ENCODE data around the gene MTAP.
"Not testable (repeated sequence)": the region's sequence is repeated elsewhere in the genome, so short reads cannot be mapped to it uniquely, and the experiment has no call there.

The MTAP gene

DNA sequence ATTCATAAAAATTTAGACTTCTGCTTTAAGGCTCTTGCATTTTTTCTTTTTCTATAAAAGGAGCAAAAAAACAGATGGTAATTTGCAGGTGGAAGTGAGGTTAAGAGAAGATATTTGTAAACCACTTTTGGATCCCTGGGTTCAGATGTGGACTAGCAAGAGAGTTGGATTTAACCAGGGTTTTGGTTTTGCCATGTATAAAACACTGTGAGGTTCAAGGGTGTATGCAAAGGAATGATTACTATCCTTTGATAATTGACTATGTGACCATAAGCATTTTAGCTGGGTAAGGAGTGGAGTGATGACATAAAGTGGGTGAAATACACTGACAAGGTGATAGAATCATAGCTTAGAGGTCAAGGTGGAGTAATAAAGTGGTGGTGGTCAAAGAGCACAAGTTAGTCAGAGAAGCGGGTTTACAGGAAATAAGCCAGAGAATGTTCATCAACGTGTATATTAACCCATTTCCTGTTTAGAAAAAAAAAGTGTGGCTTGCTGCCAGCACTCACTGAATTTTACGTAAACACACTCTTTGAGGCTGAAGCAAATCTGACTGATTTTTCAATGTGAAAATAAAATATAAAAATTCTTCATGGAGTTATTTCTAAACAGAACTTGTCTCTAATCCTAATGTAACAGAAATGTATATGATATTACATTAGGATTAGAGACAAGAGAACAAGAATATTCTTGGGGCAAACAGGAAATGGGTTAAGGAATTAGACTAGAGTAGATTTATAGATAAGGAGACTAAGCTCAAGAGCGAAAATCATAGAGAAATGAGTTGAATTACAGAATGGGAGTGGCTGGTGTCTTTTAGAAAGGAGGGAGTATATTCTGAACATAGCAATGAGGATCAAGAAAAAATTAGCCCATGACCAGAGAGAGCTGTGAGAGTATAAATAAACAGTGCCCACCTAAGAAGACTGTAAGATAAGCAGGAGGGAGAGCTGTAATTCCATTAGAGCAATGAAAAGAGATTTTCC lies 117.2 kb downstream of the MTAP start:
- peak in 1 of 2 donors; percentile 0 for DNase-seq (ENCODE audit: low read depth in 2 of 2)

GRCh38 chr9:21923694-21924093 lies 121.3 kb downstream of the MTAP start:
- DNase-seq (ENCODE audit: low read depth in 2 of 2): no peak

DNA sequence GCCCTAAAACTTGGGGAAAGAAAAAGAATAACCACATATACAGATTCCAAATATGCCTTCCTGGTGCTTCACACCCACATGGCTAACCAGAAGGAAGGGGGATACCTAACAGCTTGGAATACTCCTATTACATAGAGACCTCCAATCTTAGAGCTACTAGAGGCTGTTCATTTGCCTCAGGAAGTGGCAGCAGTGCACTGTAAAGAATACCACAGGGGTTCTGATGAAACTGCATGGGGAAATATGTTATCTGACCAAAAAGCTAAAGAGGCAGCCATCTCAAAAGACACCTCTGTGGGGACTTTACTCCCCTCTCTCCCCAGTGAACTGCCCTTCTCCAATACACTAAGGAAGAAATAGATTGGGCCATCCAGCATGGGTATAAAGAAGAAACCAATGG lies 125.3 kb downstream of the MTAP start:
- DNase-seq (ENCODE audit: low read depth in 2 of 2): no peak

DNA sequence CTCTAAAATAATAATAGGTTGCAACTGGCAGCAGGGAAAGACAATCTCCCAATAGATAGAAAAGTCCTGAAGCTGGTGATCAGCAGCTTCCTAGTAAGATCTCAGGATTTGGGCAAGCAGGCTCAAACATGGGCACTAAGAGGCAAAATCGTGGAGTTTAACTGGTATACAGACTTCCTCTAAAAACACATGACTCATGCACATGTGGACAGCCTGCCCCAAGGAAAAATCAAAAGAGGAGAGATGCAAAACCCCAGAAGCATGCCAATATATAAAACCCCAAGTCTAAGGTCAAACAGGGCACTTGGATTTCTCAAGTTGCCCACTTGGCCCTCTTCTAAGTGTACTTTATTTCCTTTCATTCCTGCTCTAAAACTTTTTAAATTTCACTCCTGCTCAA lies 129.0 kb downstream of the MTAP start:
- no peak for DNase-seq (ENCODE audit: low read depth in 2 of 2)

- no peak for DNase-seq (ENCODE audit: low read depth in 2 of 2)
Observed at GRCh38 chr9:21933281-21933680, 130.8 kb downstream of the MTAP start.

- no peak for DNase-seq (ENCODE audit: low read depth in 2 of 2)
Observed at GRCh38 chr9:21933865-21934264, 131.4 kb downstream of the MTAP start.

- DNase-seq (ENCODE audit: low read depth in 2 of 2): no peak
Observed at GRCh38 chr9:21935631-21936030, 133.2 kb downstream of the MTAP start.

DNA sequence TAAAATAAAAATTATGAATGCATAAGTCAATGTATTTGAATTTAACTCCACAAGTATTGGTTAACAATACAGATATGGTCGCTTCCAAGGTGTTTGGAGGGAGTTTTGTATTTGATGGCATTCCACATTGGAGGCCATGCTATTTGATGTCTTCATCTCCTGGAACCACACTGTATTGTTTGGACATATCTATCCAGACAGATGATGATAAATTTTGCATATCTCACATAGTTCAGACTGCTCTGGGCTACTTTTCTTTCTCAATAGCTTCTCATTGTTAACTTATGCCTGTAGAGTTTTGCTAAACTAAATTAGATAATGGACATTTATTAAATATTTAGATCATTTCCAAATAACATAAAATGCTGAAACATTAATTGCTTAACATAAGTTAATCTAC lies 133.7 kb downstream of the MTAP start:
- DNase-seq (ENCODE audit: low read depth in 2 of 2): no peak

DNA sequence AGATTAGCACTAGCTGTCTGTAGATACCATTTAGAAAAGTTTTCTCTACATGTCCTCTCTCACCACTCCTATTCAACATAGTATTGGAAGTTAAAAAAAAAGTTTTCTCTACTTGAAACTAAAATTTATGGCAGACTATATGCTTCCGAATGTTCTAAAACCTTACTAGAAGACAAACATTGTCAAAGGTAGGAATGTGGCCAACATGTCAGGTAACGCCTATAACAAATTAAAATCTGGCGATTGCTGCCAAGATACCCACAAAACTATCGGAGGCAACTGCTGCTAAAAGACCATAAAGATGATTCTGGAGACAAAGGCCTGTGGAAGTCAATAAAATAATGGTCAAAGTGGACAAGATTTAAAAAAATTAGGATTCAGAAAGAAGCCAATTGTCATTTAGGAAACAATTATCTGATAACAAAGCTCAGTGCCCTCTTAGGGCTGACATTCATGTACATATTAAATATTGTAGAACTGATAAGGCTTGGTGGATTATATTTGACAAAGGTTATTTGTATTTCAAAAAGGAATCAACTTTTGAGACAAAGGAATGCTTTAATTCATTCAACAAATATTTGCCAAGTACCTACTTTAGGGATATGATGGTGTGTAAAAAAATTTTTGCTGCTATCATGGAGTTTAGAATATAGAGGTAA lies 139.0 kb downstream of the MTAP start:
- no peak for DNase-seq (ENCODE audit: low read depth in 2 of 2)

DNA sequence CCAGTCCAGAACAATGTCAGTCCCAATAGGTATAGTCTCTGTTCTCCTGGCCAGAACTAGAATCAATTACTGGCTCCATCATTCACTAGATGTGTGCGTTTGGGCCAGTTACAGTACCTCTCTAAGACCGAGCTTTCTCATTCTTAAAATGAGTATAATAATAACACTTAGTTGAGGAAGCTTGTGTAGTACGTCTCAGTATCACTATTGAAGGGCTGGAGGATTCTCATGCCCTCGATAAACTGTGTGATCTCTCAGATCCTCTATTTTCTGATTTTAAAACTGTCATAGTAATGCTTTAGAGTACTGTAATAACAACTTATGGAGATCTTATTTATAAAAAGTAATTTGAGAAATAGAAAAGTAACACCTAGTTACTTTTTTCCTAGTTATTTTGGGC lies 141.0 kb downstream of the MTAP start:
- DNase-seq (ENCODE audit: low read depth in 2 of 2): no peak

DNA sequence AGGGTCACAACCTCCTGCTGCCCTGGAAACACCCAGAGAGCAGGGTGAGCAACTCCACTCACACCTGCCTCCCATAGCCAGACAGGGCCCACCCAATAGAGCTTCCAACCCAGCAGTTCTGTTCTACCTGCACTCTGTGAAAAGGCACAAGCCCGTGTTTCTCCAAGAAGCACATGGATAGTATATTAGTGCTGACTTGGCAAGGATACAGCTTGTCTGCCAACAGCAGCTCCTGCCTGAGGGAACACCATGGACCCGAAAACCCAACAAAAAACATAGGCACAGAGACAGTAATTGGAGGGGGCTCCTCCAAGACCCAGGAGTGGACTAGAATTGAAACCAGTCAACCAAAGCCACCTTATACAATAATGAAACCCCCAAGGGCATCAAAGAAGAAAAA lies 143.2 kb downstream of the MTAP start:
- no peak for DNase-seq (ENCODE audit: low read depth in 2 of 2)

GRCh38 chr9:21958833-21959232 lies 156.4 kb downstream of the MTAP start:
- DNase-seq (ENCODE audit: low read depth in 2 of 2): no peak

DNA sequence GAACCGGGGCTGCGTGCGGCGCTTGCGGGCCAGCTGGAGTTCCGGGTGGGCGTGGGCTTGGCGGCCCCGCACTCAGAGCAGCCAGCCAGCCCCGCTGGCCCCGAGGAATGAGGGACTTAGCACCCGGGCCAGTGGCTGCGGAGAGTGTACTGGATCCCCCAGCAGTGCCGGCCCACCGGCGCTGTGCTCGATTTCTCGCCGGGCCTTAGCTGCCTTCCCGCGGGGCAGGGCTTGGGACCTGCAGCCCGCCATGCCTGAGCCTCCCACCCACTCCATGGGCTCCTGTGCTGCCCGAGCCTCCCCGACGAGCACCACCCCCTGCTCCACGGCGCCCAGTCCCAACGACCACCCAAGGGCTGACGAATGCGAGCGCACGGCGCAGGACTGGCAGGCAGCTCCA lies 156.8 kb downstream of the MTAP start:
- not testable (repeated sequence) for DNase-seq (ENCODE audit: low read depth in 2 of 2)

DNA sequence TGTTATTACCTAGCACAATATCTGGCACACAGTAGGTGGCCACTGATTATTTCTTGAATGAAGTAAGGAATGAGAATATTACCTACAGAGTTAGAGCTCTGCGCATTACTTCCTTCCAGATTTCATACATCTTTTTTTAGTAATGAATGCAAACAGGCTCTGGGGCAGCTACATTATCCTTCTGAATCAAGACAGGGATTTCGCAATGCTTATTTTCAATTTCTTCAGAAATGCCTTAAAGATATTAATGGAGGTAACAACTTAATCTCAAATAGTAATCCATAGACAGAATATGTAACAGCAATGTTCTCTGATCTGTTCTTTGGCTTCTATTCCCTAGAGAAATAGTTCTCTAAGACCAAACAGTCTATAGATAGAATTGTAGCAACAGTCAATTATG lies 159.1 kb downstream of the MTAP start:
- no peak for DNase-seq (ENCODE audit: low read depth in 2 of 2)

- peak in 1 of 2 donors; percentile 35 for DNase-seq (ENCODE audit: low read depth in 2 of 2)
Observed at GRCh38 chr9:21964925-21965385, 162.5 kb downstream of the MTAP start.

GRCh38 chr9:21965401-21965951 lies 163.0 kb downstream of the MTAP start:
- DNase-seq (ENCODE audit: low read depth in 2 of 2): peak in 1 of 2 donors; percentile 19

GRCh38 chr9:21966140-21966851 lies 163.9 kb downstream of the MTAP start:
- no peak for DNase-seq (ENCODE audit: low read depth in 2 of 2)

DNA sequence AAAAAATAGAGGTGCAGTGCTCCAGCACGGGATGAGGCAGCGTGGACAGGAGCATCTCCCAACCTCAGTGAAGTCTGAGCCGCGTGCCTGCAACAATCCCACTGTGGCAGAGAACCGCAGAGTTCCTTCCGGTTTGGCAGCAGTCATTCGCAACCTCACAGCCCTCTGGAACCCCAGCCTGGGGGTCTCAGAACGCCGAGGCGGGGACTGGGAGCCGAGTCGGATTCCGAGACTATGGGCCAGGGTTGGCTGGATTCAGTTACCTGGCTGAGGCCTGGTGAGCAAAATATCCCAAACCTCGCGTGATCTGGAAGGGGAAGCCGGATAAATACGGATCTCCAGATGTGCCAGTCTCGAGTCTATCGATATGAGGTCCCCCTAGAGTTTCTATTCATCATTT lies 164.7 kb downstream of the MTAP start:
- DNase-seq (ENCODE audit: low read depth in 2 of 2): no peak

DNA sequence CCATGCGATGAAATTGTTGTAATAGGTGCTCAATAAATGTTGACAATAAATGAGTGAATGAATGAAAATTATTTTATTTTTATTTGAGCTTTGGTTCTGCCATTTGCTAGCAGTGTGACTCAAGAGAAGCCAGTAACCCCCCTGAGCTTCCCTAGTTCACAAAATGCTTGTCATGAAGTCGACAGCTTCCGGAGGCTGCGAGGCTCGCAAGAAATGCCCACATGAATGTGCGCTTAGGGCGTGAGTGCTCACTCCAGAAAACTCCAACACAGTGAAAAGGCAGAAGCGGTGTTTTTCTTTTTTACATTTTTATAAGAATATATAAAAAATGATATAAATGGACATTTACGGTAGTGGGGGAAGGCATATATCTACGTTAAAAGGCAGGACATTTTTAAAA lies 165.3 kb downstream of the MTAP start:
- DNase-seq (ENCODE audit: low read depth in 2 of 2): no peak

DNA sequence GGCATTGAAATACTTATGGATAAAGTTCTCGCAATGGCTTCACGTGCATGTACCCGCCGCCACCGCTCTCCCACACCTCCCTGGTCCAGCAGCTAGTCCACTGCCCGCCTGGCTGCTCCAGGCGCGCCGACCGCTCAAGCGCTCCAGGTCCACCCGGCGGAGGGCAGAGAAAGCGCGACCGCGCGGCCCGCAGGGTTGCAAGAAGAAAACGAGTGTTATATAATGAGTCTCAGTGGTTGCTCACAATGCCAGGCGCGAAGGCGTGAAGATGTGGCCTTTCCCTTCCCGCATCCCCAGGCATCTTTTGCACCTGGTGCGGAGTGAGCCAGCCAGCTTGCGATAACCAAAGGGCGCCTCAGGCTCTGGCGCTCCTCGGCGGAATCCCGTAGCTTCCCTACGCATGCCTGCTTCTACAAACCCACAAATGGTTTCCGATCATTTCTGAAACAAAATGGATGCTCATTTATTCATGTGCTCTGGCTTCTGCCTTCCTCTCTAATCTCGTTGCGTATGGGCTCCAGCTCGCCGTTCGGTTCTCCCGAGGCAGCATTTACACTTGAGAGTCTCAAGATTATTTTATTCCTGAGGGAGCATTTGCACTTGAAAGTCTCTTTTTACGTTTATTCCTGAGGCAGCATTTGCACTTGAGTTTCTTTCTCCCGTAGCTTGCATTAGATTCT lies 166.0 kb downstream of the MTAP start:
- no peak for DNase-seq (ENCODE audit: low read depth in 2 of 2)

All from stimulated activated CD4-positive, alpha-beta T cell treated with anti-CD3 and anti-CD28 coated beads, Interleukin-15, amount 100 ng/mL, for 48 hours (primary cell).